H54 (cell line): ENCODE data around the gene DYNC1H1.
A peak's percentile ranks its signal among the peaks of the same experiment; 100 is the strongest.
"Not testable (repeated sequence)": the region's sequence is repeated elsewhere in the genome, so short reads cannot be mapped to it uniquely, and the experiment has no call there.

Source experiments
- DNase-seq: peaks from one replicate; pipeline ENCODE4 v3.0.0; 2011; ENCODE audit warnings: low spot score, mixed read lengths; ENCODE audit not compliant: insufficient read length
- FAIRE-seq: peaks from 3 replicates; lab custom pipeline; 2011; peaks lifted over from hg19 to GRCh38; lab: Jason Lieb, UNC
- POLR2A ChIP-seq: IDR thresholded peaks from 2 replicates; pipeline ENCODE4 v1.6.1; 2011; ENCODE audit warnings: low read depth, mild to moderate bottlenecking, low read length

The DYNC1H1 gene

GRCh38 chr14:101965181-101965544 lies 790 bp downstream of the DYNC1H1 start:
- no peak for FAIRE-seq
- TF ChIP-seq POLR2A: 0 out of 2 replicates have a peak, but pooled peaks have one; percentile 6
- DNase-seq: peak; percentile 45

GRCh38 chr14:101965770-101966722 lies 1.7 kb downstream of the DYNC1H1 start:
- no peak for TF ChIP-seq POLR2A
- DNase-seq: no peak
- FAIRE-seq: no peak

GRCh38 chr14:101966742-101967141 lies 2.4 kb downstream of the DYNC1H1 start:
- FAIRE-seq (no peak), DNase-seq (no peak)
- no peak for TF ChIP-seq POLR2A

GRCh38 chr14:101968186-101968585 lies 3.8 kb downstream of the DYNC1H1 start:
- DNase-seq (no peak), FAIRE-seq (no peak)
- no peak for TF ChIP-seq POLR2A

GRCh38 chr14:101969481-101969880 lies 5.1 kb downstream of the DYNC1H1 start:
- DNase-seq (no peak), FAIRE-seq (no peak)
- no peak for TF ChIP-seq POLR2A

GRCh38 chr14:101970830-101971400 lies 6.5 kb downstream of the DYNC1H1 start:
- no peak for TF ChIP-seq POLR2A
- DNase-seq (no peak), FAIRE-seq (no peak)

GRCh38 chr14:101971458-101971857 lies 7.1 kb downstream of the DYNC1H1 start:
- not testable (repeated sequence) for FAIRE-seq, DNase-seq

DNA sequence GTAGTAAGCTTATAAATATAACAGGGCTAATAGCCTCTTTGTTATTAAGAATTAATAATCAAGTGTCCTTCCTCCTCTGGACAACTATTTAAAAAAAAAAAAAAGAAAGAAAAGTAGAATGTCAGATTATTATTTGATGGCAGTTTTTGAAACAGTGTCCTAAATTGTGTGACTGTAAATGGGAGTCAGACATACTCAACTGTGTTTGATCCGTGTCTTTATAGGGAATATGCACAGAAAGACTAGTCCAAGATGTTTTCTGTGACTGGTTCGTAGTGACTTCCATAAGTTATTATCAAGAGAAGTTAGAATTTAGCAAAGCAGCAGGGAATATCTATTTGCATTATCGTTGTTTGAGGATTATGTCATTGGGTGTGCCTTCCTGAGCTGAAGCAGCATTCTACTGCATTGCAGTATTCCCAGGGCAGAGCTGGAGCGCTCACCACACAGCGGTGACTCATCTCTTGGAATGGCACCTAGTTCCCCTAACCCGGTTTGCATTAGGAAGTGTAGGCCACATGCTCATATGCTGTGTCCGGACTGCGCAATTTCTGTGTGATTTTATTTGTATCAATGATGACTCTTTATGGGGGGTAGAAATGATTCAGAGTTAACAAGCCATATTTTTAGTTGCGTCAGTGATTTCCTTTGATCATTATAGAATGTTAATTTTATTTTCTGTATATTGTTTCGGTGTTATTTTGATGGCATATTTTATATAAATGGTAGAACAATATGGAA lies 7.9 kb downstream of the DYNC1H1 start:
- DNase-seq: peak; percentile 83
- peak; percentile 100 for FAIRE-seq
- no peak for TF ChIP-seq POLR2A

DNA sequence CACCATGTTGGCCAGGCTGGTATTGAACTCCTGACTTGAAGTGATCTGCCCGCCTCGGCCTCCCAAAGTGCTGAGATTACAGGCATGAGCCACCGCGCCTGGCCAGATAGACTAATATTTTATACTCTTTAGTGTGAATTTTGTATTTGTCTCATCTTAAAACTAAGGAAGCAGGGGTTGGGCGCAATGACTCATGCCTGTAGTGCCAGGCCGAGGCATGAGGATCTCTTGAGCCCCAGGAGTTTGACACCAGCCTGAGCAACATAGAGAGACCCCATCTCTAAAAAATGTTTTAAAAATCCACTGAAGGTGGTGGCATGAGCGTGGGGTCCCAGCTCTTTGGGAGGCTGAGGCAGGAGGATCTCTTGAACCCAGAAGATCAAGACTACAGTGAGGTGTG lies 9.0 kb downstream of the DYNC1H1 start:
- TF ChIP-seq POLR2A: no peak
- no peak for FAIRE-seq
- DNase-seq: no peak

DNA sequence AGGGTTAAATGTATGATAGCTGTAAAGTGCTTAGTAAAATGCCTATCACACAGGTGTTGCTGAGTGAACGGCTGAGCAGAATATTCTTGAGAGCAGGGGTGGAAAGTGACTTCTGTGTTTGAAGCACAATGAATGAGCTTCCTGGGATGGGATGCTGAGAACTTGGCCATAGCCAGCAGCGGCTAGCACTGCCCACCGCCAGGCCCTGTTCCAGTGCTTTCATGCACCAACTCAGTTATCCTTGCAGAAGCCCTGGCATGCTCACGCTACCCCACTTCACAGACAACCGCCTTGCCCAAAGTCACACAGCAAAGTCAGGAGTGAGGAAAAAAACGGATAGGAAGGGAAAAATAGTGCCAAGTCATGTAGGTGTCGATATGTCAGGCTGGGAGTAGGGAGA lies 10.9 kb downstream of the DYNC1H1 start:
- TF ChIP-seq POLR2A: no peak
- no peak for DNase-seq
- no peak for FAIRE-seq

DNA sequence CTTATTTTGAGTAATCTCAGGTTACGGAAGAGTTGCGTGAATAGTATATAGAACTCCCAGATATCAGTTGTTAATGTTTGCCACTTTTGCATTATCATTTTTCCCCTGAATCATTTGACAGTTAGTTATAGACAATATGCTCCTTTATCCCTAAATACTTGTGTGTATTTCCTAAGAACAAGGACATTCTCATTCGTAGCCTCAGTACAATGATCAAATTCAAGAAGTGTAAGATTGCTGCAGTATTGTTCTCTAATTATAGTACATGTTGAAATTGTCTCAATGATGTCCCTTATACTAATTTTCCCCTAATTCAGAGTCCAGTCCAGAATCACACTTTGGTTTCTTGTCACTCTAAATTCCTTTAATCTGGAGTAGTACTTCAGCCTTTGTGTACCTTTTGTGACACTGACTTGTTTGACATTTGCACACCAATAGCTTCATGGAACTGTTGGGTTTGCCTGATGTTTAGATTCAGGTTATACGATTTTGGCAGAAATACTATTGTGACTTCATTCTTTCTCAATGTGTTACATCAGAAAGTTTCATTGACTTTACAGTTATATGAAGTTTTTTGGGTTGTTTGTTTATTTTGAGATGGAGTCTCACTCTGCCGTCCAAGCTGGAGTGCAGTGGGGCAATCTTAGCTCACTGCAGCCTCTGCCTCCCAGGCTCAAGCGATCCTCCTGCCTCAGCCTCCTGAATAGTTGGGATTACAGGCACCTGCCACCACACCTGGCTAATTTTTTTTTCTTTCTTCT lies 13.1 kb downstream of the DYNC1H1 start:
- DNase-seq (no peak), FAIRE-seq (peak; percentile 73)
- no peak for TF ChIP-seq POLR2A

DNA sequence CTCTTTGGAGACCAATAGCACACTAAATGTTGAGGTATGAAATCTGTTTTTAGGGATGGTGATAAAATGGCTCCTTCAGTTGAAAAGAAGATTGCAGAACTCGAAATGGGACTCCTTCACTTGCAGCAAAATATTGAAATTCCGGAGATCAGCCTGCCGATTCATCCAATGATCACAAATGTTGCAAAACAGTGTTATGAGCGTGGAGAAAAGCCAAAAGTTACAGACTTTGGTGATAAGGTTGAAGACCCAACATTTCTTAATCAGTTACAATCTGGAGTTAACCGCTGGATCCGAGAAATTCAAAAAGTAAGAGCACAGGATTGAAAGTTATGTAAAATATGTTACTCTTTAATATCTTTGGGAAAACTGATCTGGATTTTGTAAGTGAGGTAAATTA lies 15.3 kb downstream of the DYNC1H1 start:
- TF ChIP-seq POLR2A: no peak
- peak; percentile 43 for FAIRE-seq
- no peak for DNase-seq

- no peak for TF ChIP-seq POLR2A
- DNase-seq (no peak), FAIRE-seq (no peak)
These were observed 15.9 kb downstream of the DYNC1H1 start for GRCh38 chr14:101980251-101980650.
